Breast epithelium (tissue), 4 donors: ENCODE measurements around the gene SLCO1C1. TPM values are rescaled to one million over a fixed set of nuclear protein-coding genes. Genes with fewer than 3 reads are reported as not detected.
A peak's percentile ranks its signal among the peaks of the same experiment; 100 is the strongest.

Experiments used
- DNase-seq, 2 donors: peaks; one replicate each; pipeline ENCODE4 v3.0.0-alpha.2; 2019; ENCODE audit warnings: low spot score in 2 of 2
- H3K27ac ChIP-seq, 2 donors: fragments of 200-600 bp; sonication (generic) in 1 of 2; one replicate each; pipeline ENCODE4 v1.5.1; 2016 to 2019; ENCODE audit warnings: mild to moderate bottlenecking in 1 of 2
- H3K27me3 ChIP-seq, 2 donors: fragments of 200-600 bp; sonication (generic) in 1 of 2; one replicate each; pipeline versions ENCODE4 v1.5.1 to v1.6.0; 2017 to 2019; ENCODE audit warnings: control low read depth in 1 of 2, mild to moderate bottlenecking in 1 of 2
- H3K36me3 ChIP-seq: fragments of 200-600 bp; one replicate; pipeline ENCODE4 v1.5.1; 2019
- H3K4me1 ChIP-seq, 2 donors: fragments of 200-600 bp; sonication (generic); one replicate each; pipeline ENCODE4 v1.5.1; 2016 to 2019; ENCODE audit warnings: control low read depth in 1 of 2
- H3K4me3 ChIP-seq, 3 donors: fragments of 200-600 bp; sonication (generic); 1 replicate in 2 of 3; 2 replicates in 1 of 3; pipeline ENCODE4 v1.5.1; 2016 to 2019; ENCODE audit warnings: mild to moderate bottlenecking in 3 of 3, moderate library complexity in 2 of 3
- H3K9me3 ChIP-seq, 2 donors: fragments of 200-600 bp; sonication (generic) in 1 of 2; one replicate each; pipeline ENCODE4 v1.5.1; 2016 to 2019; ENCODE audit warnings: control low read depth in 1 of 2
- CTCF ChIP-seq, 3 donors: fragments of 450-650 bp; IDR thresholded peaks; one replicate each; pipeline ENCODE4 v1.5.1; 2016 to 2017; ENCODE audit warnings: antibody characterized with exemption in 3 of 3, mild to moderate bottlenecking in 3 of 3, moderate library complexity in 3 of 3
- POLR2A ChIP-seq: fragments of 450-650 bp; IDR thresholded peaks from one replicate; pipeline ENCODE4 v1.6.1; 2016; ENCODE audit warnings: antibody characterized with exemption, mild to moderate bottlenecking, moderate library complexity
- POLR2AphosphoS5 ChIP-seq, 3 donors: sonication (generic); formaldehyde crosslinking; IDR thresholded peaks; one replicate each; pipeline ENCODE4 v1.6.1; 2017; ENCODE audit warnings: antibody characterized with exemption in 3 of 3
- intact Hi-C: fragments of 100-400 bp; cut with DNase I; formaldehyde crosslinking; loops from one replicate; pipeline ENCODE4 v1.15.1; 2023; ENCODE audit warnings: low total_unique reads
- total RNA-seq, 3 donors: library from RNA; depleted of rRNA; stranded (reverse); fragments of >200 nt; gene quantifications; one replicate each; pipeline ENCODE4 v1.1.0, GENCODE V29; 2016

SLCO1C1 gene
- total RNA-seq: under 1 TPM in 2 of 3 donors, not detected in 1; under 0.01 to 0.48 TPM

- Histone ChIP-seq H3K4me1 (no peaks in the 10 kb centered on the region), H3K27me3 (no peaks in the 10 kb centered on the region), H3K36me3 (no peaks in the 10 kb centered on the region), H3K27ac (no peak within 1 kb of the TSS), H3K9me3 (no peaks in the 10 kb centered on the region), H3K4me3 (no peak within 1 kb of the TSS)
- TF ChIP-seq POLR2AphosphoS5 (IDR thresholded peaks at IDR 0.05) (no peak), CTCF (IDR thresholded peaks at IDR 0.05) (no peak), POLR2A (no peak)
- intact Hi-C loops: no loop called here
- no peak for DNase-seq
Measured at GRCh38 chr12:20695232-20695631, at the start of gene SLCO1C1. TSS of gene SLCO1C1 (plus strand) at chr12:20695332. CDS start at chr12:20699577, 4,245 bp downstream.

- DNase-seq: no peak
- intact Hi-C loops: no loop called here
- no peak overlapping the region for H3K27ac ChIP-seq
Measured at GRCh38 chr12:20646239-20646827, 48.8 kb upstream of the SLCO1C1 start.

GRCh38 chr12:20653871-20654270 lies 41.3 kb upstream of the SLCO1C1 start:
- no peak for TF ChIP-seq CTCF (IDR thresholded peaks at IDR 0.05)
- intact Hi-C loops: no loop called here
- Histone ChIP-seq H3K27me3 (no peaks in the 10 kb centered on the region), H3K36me3 (no peaks in the 10 kb centered on the region), H3K4me3 (no peak overlapping the region), H3K27ac (no peak overlapping the region), H3K9me3 (no peaks in the 10 kb centered on the region), H3K4me1 (no peaks in the 10 kb centered on the region)
- DNase-seq: no peak

More at GRCh38 chr12:20646239-20646827, 48.8 kb upstream of the SLCO1C1 start:
- no peak overlapping the region for H3K4me3 ChIP-seq
- H3K4me1 ChIP-seq: no peaks in the 10 kb centered on the region
- no peaks in the 10 kb centered on the region for H3K9me3 ChIP-seq
- H3K36me3 ChIP-seq: no peaks in the 10 kb centered on the region
- H3K27me3 ChIP-seq: no peaks in the 10 kb centered on the region
- TF ChIP-seq CTCF (IDR thresholded peaks at IDR 0.05) (peak in 1 of 3 donors; percentile 39), POLR2A (no peak)

GRCh38 chr12:20656600-20656999 lies 38.5 kb upstream of the SLCO1C1 start:
- no peaks in the 10 kb centered on the region for H3K4me1 ChIP-seq
- no peaks in the 10 kb centered on the region for H3K27me3 ChIP-seq
- intact Hi-C loops: no loop called here
- no peak for DNase-seq
- H3K9me3 ChIP-seq: peaks cover 15 to 21% of the 10 kb centered on the region in 2 donors
- no peak overlapping the region for H3K27ac ChIP-seq
- no peaks in the 10 kb centered on the region for H3K36me3 ChIP-seq
- H3K4me3 ChIP-seq: no peak overlapping the region
- TF ChIP-seq POLR2A (no peak), CTCF (IDR thresholded peaks at IDR 0.05) (no peak), POLR2AphosphoS5 (IDR thresholded peaks at IDR 0.05) (no peak)

- H3K9me3 ChIP-seq: peaks cover 18 to 28% of the 10 kb centered on the region in 2 donors
- intact Hi-C loops: no loop called here
- H3K36me3 ChIP-seq: no peaks in the 10 kb centered on the region
- no peak overlapping the region for H3K27ac ChIP-seq
- no peaks in the 10 kb centered on the region for H3K27me3 ChIP-seq
- no peak for DNase-seq
- no peak for TF ChIP-seq POLR2AphosphoS5 (IDR thresholded peaks at IDR 0.05)
- TF ChIP-seq CTCF (IDR thresholded peaks at IDR 0.05): no peak
- TF ChIP-seq POLR2A: no peak
- H3K4me3 ChIP-seq: no peak overlapping the region
- no peaks in the 10 kb centered on the region for H3K4me1 ChIP-seq
Measured at GRCh38 chr12:20657496-20657895, 37.6 kb upstream of the SLCO1C1 start.
